Measurements from ENCODE around the gene AXDND1.

Gene AXDND1

GRCh38 chr1:179591253-179591591 lies 225.5 kb downstream of the AXDND1 start:
- TF ChIP-seq POLR2A (IDR thresholded peaks at IDR 0.05; ENCODE audit: low read length) (no peak), GATA1 (IDR thresholded peaks at IDR 0.05; ENCODE audit: low read depth, low read length) (no peak)
- DNase-seq = no peak

GRCh38 chr1:179591592-179592580 lies 226.1 kb downstream of the AXDND1 start, which contains the start of gene TDRD5:
TSS of gene TDRD5 (plus strand) at chr1:179591832. CDS start at chr1:179592616, 784 bp downstream.
- peak in 1 of 2 experiments; percentile 3 for DNase-seq
- TF ChIP-seq POLR2A (IDR thresholded peaks at IDR 0.05; ENCODE audit: low read length) (no peak), GATA1 (IDR thresholded peaks at IDR 0.05; ENCODE audit: low read depth, low read length) (no peak)

- DNase-seq = no peak
- TF ChIP-seq GATA1 (IDR thresholded peaks at IDR 0.05; ENCODE audit: low read depth, low read length) (no peak), POLR2A (IDR thresholded peaks at IDR 0.05; ENCODE audit: low read length) (no peak)
Measured at GRCh38 chr1:179598631-179599030, 232.9 kb downstream of the AXDND1 start.

- TF ChIP-seq POLR2A (IDR thresholded peaks at IDR 0.05; ENCODE audit: low read length) (no peak), GATA1 (IDR thresholded peaks at IDR 0.05; ENCODE audit: low read depth, low read length) (no peak)
- DNase-seq = peak; percentile 18 to 39
Measured at GRCh38 chr1:179599623-179600249, 234.0 kb downstream of the AXDND1 start.

GRCh38 chr1:179601093-179601492 lies 235.3 kb downstream of the AXDND1 start:
- DNase-seq = no peak
- no peak for TF ChIP-seq POLR2A (IDR thresholded peaks at IDR 0.05; ENCODE audit: low read length)
- no peak for TF ChIP-seq GATA1 (IDR thresholded peaks at IDR 0.05; ENCODE audit: low read depth, low read length)

Data from erythroblast (primary cell).